ENCODE results near the gene CYP1A2.

CYP1A2 gene

GRCh38 chr15:74800559-74801094 is 52.0 kb downstream of the CYP1A2 start:
- TF ChIP-seq POLR2A (IDR thresholded peaks at IDR 0.05; ENCODE audit: low read depth, low read length) = no peak
- no peak for TF ChIP-seq POU2F2 (IDR thresholded peaks at IDR 0.05; ENCODE audit: low read depth, low read length)
- peak; percentile 63 for FAIRE-seq
- no peak for DNase-seq (ENCODE audit: insufficient read length, low spot score)

- TF ChIP-seq POLR2A (IDR thresholded peaks at IDR 0.05; ENCODE audit: low read depth, low read length) = no peak
- TF ChIP-seq SPI1 (IDR thresholded peaks at IDR 0.05; ENCODE audit: low read depth, low read length) = no peak
- no peak for TF ChIP-seq TAF1 (IDR thresholded peaks at IDR 0.05; ENCODE audit: low read depth, low read length)
- no peak for TF ChIP-seq PAX5 (IDR thresholded peaks at IDR 0.05; ENCODE audit: insufficient read depth, low read length, severe bottlenecking)
- no peak for FAIRE-seq
Observed at GRCh38 chr15:74801311-74801997, 52.8 kb downstream of the CYP1A2 start.

GRCh38 chr15:74802290-74802689 is 53.6 kb downstream of the CYP1A2 start:
- FAIRE-seq (no peak), DNase-seq (ENCODE audit: insufficient read length, low spot score) (no peak)
- TF ChIP-seq SPI1 (IDR thresholded peaks at IDR 0.05; ENCODE audit: low read depth, low read length) (no peak), TAF1 (IDR thresholded peaks at IDR 0.05; ENCODE audit: low read depth, low read length) (no peak), POLR2AphosphoS5 (IDR thresholded peaks at IDR 0.05; ENCODE audit: low read depth, low read length) (no peak), POU2F2 (IDR thresholded peaks at IDR 0.05; ENCODE audit: low read depth, low read length) (no peak), POLR2A (IDR thresholded peaks at IDR 0.05; ENCODE audit: low read depth, low read length) (no peak), PAX5 (IDR thresholded peaks at IDR 0.05; ENCODE audit: insufficient read depth, low read length, severe bottlenecking) (no peak)

More at GRCh38 chr15:74801311-74801997, 52.8 kb downstream of the CYP1A2 start:
- DNase-seq (ENCODE audit: insufficient read length, low spot score) = no peak

GRCh38 chr15:74802862-74803447 is 54.3 kb downstream of the CYP1A2 start:
- no peak for TF ChIP-seq PAX5 (IDR thresholded peaks at IDR 0.05; ENCODE audit: insufficient read depth, low read length, severe bottlenecking)
- TF ChIP-seq POLR2AphosphoS5 (IDR thresholded peaks at IDR 0.05; ENCODE audit: low read depth, low read length) = no peak
- TF ChIP-seq POU2F2 (IDR thresholded peaks at IDR 0.05; ENCODE audit: low read depth, low read length) = no peak
- TF ChIP-seq POLR2A (IDR thresholded peaks at IDR 0.05; ENCODE audit: low read depth, low read length) = no peak
- no peak for TF ChIP-seq TAF1 (IDR thresholded peaks at IDR 0.05; ENCODE audit: low read depth, low read length)
- TF ChIP-seq SPI1 (IDR thresholded peaks at IDR 0.05; ENCODE audit: low read depth, low read length) = no peak
- FAIRE-seq (no peak), DNase-seq (ENCODE audit: insufficient read length, low spot score) (no peak)

GRCh38 chr15:74804935-74805334 is 56.3 kb downstream of the CYP1A2 start:
- DNase-seq (ENCODE audit: insufficient read length, low spot score) = no peak
- FAIRE-seq = peak; percentile 33
- TF ChIP-seq POU2F2 (IDR thresholded peaks at IDR 0.05; ENCODE audit: low read depth, low read length) = no peak
- no peak for TF ChIP-seq POLR2AphosphoS5 (IDR thresholded peaks at IDR 0.05; ENCODE audit: low read depth, low read length)
- TF ChIP-seq SPI1 (IDR thresholded peaks at IDR 0.05; ENCODE audit: low read depth, low read length) = no peak
- no peak for TF ChIP-seq PAX5 (IDR thresholded peaks at IDR 0.05; ENCODE audit: insufficient read depth, low read length, severe bottlenecking)
- no peak for TF ChIP-seq POLR2A (IDR thresholded peaks at IDR 0.05; ENCODE audit: low read depth, low read length)
- no peak for TF ChIP-seq TAF1 (IDR thresholded peaks at IDR 0.05; ENCODE audit: low read depth, low read length)
